Neural cell (in vitro differentiated cells): Measurements from ENCODE around the gene FAM83B. TPM values are rescaled to one million over a fixed set of nuclear protein-coding genes. Genes with fewer than 3 reads are reported as not detected.

Experiments
- H2AFZ ChIP-seq: fragments of 200-600, 300-800 bp; sonication (generic), shearing (Covaris generic); 2 replicates; pipeline ENCODE4 v1.6.0; 2014; ENCODE audit warnings: low read depth, mild to moderate bottlenecking, antibody characterized with exemption, low read length, moderate library complexity
- H3F3A ChIP-seq: fragments of 200-600 bp; shearing (Covaris generic); 2 replicates; pipeline ENCODE4 v1.6.1; 2016; ENCODE audit warnings: mild to moderate bottlenecking, moderate library complexity, mixed read lengths, antibody characterized with exemption, low read length; ENCODE audit not compliant: insufficient read depth, poor library complexity, severe bottlenecking
- H3K27ac ChIP-seq: fragments of 200-600, 300-800 bp; sonication (generic), shearing (Covaris generic); 2 replicates; pipeline ENCODE4 v1.5.1; 2014; ENCODE audit warnings: mild to moderate bottlenecking, low read length, moderate library complexity
- H3K27me3 ChIP-seq: fragments of 300-800, 200-600 bp; sonication (generic), shearing (Covaris generic); 2 replicates; pipeline ENCODE4 v1.6.0; 2014; ENCODE audit warnings: mild to moderate bottlenecking, low read depth, low read length, moderate library complexity; ENCODE audit not compliant: insufficient read depth
- H3K36me3 ChIP-seq: fragments of 300-800, 200-600 bp; sonication (generic), shearing (Covaris generic); 2 replicates; pipeline ENCODE4 v1.5.1; 2014; ENCODE audit warnings: mild to moderate bottlenecking, antibody characterized with exemption, low read length, moderate library complexity; ENCODE audit not compliant: insufficient read depth
- H3K4me2 ChIP-seq: fragments of 300-800, 200-600 bp; sonication (generic), shearing (Covaris generic); 2 replicates; pipeline ENCODE4 v1.6.0; 2014; ENCODE audit warnings: mild to moderate bottlenecking, low read length
- H3K4me3 ChIP-seq: fragments of 300-800, 200-600 bp; sonication (generic), shearing (Covaris generic); 2 replicates; pipeline ENCODE4 v1.5.1; 2014; ENCODE audit warnings: mild to moderate bottlenecking, low read length, moderate library complexity
- H3K79me2 ChIP-seq: fragments of 200-600 bp; shearing (Covaris generic); replicated peaks from 2 replicates; pipeline ENCODE4 v1.6.0; 2014; ENCODE audit warnings: mild to moderate bottlenecking, low read length, moderate library complexity; ENCODE audit not compliant: insufficient read depth
- H3K9ac ChIP-seq: fragments of 300-800, 200-600 bp; sonication (generic), shearing (Covaris generic); 2 replicates; pipeline ENCODE4 v1.6.1; 2016; ENCODE audit warnings: mild to moderate bottlenecking, low read length, mixed read lengths
- H3K9me2 ChIP-seq: fragments of 200-600 bp; shearing (Covaris generic); 2 replicates; pipeline ENCODE4 v1.6.1; 2016; ENCODE audit warnings: mild to moderate bottlenecking, low read length, mixed read lengths; ENCODE audit not compliant: insufficient read depth
- H3K9me3 ChIP-seq: fragments of 200-600, 300-800 bp; sonication (generic), shearing (Covaris generic); 2 replicates; pipeline ENCODE4 v1.6.1; 2016; ENCODE audit warnings: mild to moderate bottlenecking, mixed run types, low read length, moderate library complexity, mixed read lengths
- H4K20me1 ChIP-seq: fragments of 200-600 bp; shearing (Covaris generic); 2 replicates; pipeline ENCODE4 v1.6.1; 2016; ENCODE audit warnings: mild to moderate bottlenecking, mixed run types; ENCODE audit not compliant: insufficient read depth
- EP300 ChIP-seq: fragments of 450-650 bp; conservative IDR thresholded peaks from 2 replicates; pipeline ENCODE4 v1.6.1; 2014; ENCODE audit warnings: antibody characterized with exemption, mild to moderate bottlenecking, moderate library complexity; ENCODE audit not compliant: poor library complexity, severe bottlenecking
- EZH2 ChIP-seq: fragments of 200-600, 300-800 bp; shearing (Covaris generic), sonication (generic); IDR thresholded peaks from 2 replicates; pipeline ENCODE4 v1.6.1; 2014; ENCODE audit warnings: antibody characterized with exemption, low read length, borderline replicate concordance, mild to moderate bottlenecking; ENCODE audit not compliant: insufficient read depth, poor library complexity, severe bottlenecking
- MXI1 ChIP-seq: fragments of 450-650 bp; conservative IDR thresholded peaks from 2 replicates; pipeline ENCODE4 v1.6.1; 2014; ENCODE audit warnings: antibody characterized with exemption, mild to moderate bottlenecking; ENCODE audit not compliant: poor library complexity, severe bottlenecking
- POLR2AphosphoS5 ChIP-seq: IDR thresholded peaks from 2 replicates; pipeline ENCODE4 v1.6.1; 2012
- RAD21 ChIP-seq: fragments of 450-650 bp; conservative IDR thresholded peaks from 2 replicates; pipeline ENCODE4 v1.6.1; 2014; ENCODE audit warnings: antibody characterized with exemption, mild to moderate bottlenecking, moderate library complexity
- SMC3 ChIP-seq: fragments of 450-650 bp; conservative IDR thresholded peaks from 2 replicates; pipeline ENCODE4 v1.6.1; 2014; ENCODE audit warnings: antibody characterized with exemption, mild to moderate bottlenecking, moderate library complexity; ENCODE audit not compliant: poor library complexity
- TAF1 ChIP-seq: IDR thresholded peaks from 2 replicates; pipeline ENCODE4 v1.6.1; 2012; ENCODE audit warnings: low read depth
- polyA plus RNA-seq: library from polyadenylated mRNA; depleted of rRNA; stranded (reverse); fragments of >200 nt; gene quantifications from 2 replicates; pipeline ENCODE4 v1.2.3, GENCODE V29; 2014
- TF ChIP-seq, protein P1 (sequence below): fragments of 450-650 bp; IDR thresholded peaks from 2 replicates; pipeline ENCODE4 v1.5.1; 2014; ENCODE audit warnings: antibody characterized with exemption, mild to moderate bottlenecking, moderate library complexity; ENCODE audit not compliant: poor library complexity, severe bottlenecking
- TF ChIP-seq, protein P2 (sequence below): IDR thresholded peaks from 2 replicates; pipeline ENCODE4 v1.6.1; 2012; ENCODE audit warnings: borderline replicate concordance

Gene FAM83B
- polyA plus RNA-seq, 1 donor from 2014 or later: not detected

DNA sequence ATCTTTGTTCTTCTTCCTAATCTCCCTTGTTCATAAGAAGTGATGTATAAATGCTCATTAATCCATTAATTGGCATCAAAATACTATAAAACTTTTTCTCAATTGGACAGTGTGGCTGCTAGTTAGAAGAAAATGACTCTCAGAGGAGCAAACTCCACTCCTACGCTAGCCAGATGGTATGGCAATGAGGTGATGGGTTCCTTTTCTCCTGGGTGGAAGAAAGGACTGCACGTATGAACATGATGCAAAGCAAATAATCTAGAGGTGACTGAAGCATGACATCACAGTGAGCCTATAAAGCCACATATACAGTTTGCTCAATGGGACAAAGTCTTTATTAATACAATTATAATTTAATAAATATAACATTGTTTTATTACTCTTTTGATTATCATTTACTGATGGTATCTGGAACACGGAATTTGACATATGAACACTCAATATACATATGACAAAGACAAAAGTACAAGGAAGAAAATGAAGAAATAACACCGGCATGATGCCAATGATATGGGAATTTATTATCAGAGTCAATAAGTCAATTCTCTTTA is 46.4 kb upstream of the FAM83B start:
- Histone ChIP-seq H4K20me1 (no peaks in the 10 kb centered on the region), H3K9me2 (no peaks in the 10 kb centered on the region), H3K4me3 (no peak overlapping the region), H3K27me3 (no peaks in the 10 kb centered on the region), H3K79me2 (no peaks in the 10 kb centered on the region), H2AFZ (no peak overlapping the region), H3K4me2 (no peak overlapping the region), H3K9me3 (no peaks in the 10 kb centered on the region), H3F3A (no peaks in the 10 kb centered on the region), H3K9ac (no peak overlapping the region), H3K27ac (no peak overlapping the region), H3K36me3 (no peaks in the 10 kb centered on the region)
- TF ChIP-seq SMC3 (no peak), RAD21 (no peak), EZH2 (no peak), EP300 (no peak), POLR2AphosphoS5 (no peak), TAF1 (no peak), MXI1 (no peak)
- TF ChIP-seq, protein P1, sequence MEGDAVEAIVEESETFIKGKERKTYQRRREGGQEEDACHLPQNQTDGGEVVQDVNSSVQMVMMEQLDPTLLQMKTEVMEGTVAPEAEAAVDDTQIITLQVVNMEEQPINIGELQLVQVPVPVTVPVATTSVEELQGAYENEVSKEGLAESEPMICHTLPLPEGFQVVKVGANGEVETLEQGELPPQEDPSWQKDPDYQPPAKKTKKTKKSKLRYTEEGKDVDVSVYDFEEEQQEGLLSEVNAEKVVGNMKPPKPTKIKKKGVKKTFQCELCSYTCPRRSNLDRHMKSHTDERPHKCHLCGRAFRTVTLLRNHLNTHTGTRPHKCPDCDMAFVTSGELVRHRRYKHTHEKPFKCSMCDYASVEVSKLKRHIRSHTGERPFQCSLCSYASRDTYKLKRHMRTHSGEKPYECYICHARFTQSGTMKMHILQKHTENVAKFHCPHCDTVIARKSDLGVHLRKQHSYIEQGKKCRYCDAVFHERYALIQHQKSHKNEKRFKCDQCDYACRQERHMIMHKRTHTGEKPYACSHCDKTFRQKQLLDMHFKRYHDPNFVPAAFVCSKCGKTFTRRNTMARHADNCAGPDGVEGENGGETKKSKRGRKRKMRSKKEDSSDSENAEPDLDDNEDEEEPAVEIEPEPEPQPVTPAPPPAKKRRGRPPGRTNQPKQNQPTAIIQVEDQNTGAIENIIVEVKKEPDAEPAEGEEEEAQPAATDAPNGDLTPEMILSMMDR: no peak

DNA sequence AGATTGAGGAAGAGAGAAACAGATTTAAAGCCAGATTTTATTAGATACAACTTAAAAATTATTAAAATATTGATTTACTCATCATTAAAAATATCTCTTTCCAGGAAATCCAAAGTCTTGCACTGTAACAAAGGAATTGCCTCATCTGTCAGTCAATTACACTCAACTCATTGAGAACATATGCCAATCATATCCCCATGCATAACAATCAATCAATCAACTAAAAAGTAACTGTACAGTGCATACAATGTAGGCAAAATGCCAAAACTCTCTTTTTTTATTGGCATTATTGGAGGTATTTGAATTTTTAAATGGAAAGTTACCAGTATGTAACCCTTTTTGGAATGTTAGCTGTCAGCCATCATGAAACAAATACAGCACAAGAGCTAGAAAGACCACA is 45.3 kb upstream of the FAM83B start:
- H3K4me2 ChIP-seq: no peak overlapping the region
- no peaks in the 10 kb centered on the region for H4K20me1 ChIP-seq
- TF ChIP-seq MXI1 (no peak), POLR2AphosphoS5 (peak; percentile 48), EP300 (peak; percentile 94)
- peak overlapping the region; percentile 19 for H3K9ac ChIP-seq
- H3K4me3 ChIP-seq: peak overlapping the region; percentile 38
- no peak overlapping the region for H2AFZ ChIP-seq
- no peaks in the 10 kb centered on the region for H3K27me3 ChIP-seq
- no peaks in the 10 kb centered on the region for H3F3A ChIP-seq
- no peaks in the 10 kb centered on the region for H3K9me3 ChIP-seq
- H3K79me2 ChIP-seq: no peaks in the 10 kb centered on the region
- peak overlapping the region; percentile 79 for H3K27ac ChIP-seq
- H3K9me2 ChIP-seq: no peaks in the 10 kb centered on the region
- no peaks in the 10 kb centered on the region for H3K36me3 ChIP-seq

GRCh38 chr6:54801669-54802068 is 44.9 kb upstream of the FAM83B start:
- TF ChIP-seq RAD21 (no peak), MXI1 (no peak), SMC3 (no peak), EP300 (no peak), EZH2 (no peak), POLR2AphosphoS5 (no peak), TAF1 (no peak)
- TF ChIP-seq, protein P1: no peak
- TF ChIP-seq, protein P2, sequence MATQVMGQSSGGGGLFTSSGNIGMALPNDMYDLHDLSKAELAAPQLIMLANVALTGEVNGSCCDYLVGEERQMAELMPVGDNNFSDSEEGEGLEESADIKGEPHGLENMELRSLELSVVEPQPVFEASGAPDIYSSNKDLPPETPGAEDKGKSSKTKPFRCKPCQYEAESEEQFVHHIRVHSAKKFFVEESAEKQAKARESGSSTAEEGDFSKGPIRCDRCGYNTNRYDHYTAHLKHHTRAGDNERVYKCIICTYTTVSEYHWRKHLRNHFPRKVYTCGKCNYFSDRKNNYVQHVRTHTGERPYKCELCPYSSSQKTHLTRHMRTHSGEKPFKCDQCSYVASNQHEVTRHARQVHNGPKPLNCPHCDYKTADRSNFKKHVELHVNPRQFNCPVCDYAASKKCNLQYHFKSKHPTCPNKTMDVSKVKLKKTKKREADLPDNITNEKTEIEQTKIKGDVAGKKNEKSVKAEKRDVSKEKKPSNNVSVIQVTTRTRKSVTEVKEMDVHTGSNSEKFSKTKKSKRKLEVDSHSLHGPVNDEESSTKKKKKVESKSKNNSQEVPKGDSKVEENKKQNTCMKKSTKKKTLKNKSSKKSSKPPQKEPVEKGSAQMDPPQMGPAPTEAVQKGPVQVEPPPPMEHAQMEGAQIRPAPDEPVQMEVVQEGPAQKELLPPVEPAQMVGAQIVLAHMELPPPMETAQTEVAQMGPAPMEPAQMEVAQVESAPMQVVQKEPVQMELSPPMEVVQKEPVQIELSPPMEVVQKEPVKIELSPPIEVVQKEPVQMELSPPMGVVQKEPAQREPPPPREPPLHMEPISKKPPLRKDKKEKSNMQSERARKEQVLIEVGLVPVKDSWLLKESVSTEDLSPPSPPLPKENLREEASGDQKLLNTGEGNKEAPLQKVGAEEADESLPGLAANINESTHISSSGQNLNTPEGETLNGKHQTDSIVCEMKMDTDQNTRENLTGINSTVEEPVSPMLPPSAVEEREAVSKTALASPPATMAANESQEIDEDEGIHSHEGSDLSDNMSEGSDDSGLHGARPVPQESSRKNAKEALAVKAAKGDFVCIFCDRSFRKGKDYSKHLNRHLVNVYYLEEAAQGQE: no peak
- Histone ChIP-seq H3K4me3 (peak overlapping the region; percentile 38), H3K9me3 (no peaks in the 10 kb centered on the region), H3K27ac (peak overlapping the region; percentile 79), H3K4me2 (no peak overlapping the region), H3K9me2 (no peaks in the 10 kb centered on the region), H3K79me2 (no peaks in the 10 kb centered on the region), H2AFZ (no peak overlapping the region), H3K27me3 (no peaks in the 10 kb centered on the region), H4K20me1 (no peaks in the 10 kb centered on the region), H3F3A (no peaks in the 10 kb centered on the region), H3K9ac (peak overlapping the region; percentile 14), H3K36me3 (no peaks in the 10 kb centered on the region)
